Measurements from ENCODE around the gene RUSF1.
A peak's percentile ranks its signal among the peaks of the same experiment; 100 is the strongest.
"Not testable (repeated sequence)": the region's sequence is repeated elsewhere in the genome, so short reads cannot be mapped to it uniquely, and the experiment has no call there.

RUSF1 gene

DNA sequence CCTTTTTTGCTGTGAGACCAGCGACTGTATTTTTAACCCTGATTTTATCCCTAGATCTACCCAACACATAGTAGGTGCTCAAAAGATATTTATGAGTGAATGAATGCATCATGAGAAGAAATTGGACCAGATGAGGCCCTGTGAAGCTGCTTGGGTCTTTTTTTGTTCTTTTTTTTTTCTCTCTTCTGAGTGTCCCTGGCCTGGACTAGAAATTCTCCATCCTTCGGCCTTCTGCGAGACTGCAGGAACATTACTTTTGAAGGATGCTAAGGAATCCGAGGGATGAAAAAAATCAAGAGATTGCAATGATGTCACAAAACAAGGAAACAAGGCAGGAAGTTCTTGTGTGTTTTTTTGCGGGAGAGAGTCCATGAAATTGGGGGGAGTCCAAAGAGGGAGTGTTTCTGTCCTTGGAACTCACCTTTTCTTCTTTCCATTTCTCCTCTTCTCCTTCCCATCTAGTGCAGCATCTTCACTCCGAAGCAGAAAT, 560 bp upstream of the RUSF1 start:
- intact Hi-C loops (cut with DNase I; ENCODE audit: low total_unique reads), result loop anchor here (10.0 kb wide), 1 partner anchor 324 kb away; the partner anchor contains the start of gene FUS

DNA sequence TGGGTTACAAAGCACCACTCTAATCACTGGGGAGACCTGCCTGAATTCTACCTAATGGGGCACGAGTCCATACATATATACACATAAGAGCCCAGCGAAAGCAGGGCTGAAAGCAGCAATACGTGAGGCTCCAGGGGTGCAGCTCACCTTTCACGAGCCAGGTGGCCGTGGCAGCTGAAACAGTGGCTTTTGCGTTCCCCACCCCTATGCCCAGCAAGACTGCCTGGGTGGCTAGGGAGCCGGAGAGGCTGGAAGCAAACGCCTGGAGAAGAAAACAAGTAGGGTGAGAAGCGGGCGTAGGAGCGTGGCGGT, 618 bp downstream of the RUSF1 start:
- Histone ChIP-seq H3K36me3 (peaks cover 0 to 11% (median 0%) of the 10 kb centered on the region in 3 donors), H3K9me3 (no peaks in the 10 kb centered on the region), H3K27me3 (no peaks in the 10 kb centered on the region), H3K27ac (peak overlapping the region; percentile 89 to 92), H3K4me3 (peak overlapping the region; percentile 80 to 94), H3K4me1 (peaks cover 0 to 34% (median 17%) of the 10 kb centered on the region in 4 donors)
- TF ChIP-seq, protein P1, sequence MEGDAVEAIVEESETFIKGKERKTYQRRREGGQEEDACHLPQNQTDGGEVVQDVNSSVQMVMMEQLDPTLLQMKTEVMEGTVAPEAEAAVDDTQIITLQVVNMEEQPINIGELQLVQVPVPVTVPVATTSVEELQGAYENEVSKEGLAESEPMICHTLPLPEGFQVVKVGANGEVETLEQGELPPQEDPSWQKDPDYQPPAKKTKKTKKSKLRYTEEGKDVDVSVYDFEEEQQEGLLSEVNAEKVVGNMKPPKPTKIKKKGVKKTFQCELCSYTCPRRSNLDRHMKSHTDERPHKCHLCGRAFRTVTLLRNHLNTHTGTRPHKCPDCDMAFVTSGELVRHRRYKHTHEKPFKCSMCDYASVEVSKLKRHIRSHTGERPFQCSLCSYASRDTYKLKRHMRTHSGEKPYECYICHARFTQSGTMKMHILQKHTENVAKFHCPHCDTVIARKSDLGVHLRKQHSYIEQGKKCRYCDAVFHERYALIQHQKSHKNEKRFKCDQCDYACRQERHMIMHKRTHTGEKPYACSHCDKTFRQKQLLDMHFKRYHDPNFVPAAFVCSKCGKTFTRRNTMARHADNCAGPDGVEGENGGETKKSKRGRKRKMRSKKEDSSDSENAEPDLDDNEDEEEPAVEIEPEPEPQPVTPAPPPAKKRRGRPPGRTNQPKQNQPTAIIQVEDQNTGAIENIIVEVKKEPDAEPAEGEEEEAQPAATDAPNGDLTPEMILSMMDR (IDR thresholded peaks at IDR 0.05), result no peak
- intact Hi-C loops (cut with DNase I; ENCODE audit: low total_unique reads), result loop anchor here (10.0 kb wide), 1 partner anchor 323 kb away; the partner anchor contains the start of gene FUS
- no peak for DNase-seq

More for the DNA sequence above, 560 bp upstream of the RUSF1 start:
- no peak for DNase-seq
- TF ChIP-seq, protein P1 (IDR thresholded peaks at IDR 0.05), result no peak
- Histone ChIP-seq H3K27ac (peak overlapping the region; percentile 89 to 92), H3K27me3 (no peaks in the 10 kb centered on the region), H3K4me1 (peaks cover 0 to 25% (median 14%) of the 10 kb centered on the region in 4 donors), H3K9me3 (no peaks in the 10 kb centered on the region), H3K4me3 (peak overlapping the region; percentile 80 to 94), H3K36me3 (peaks cover 0 to 11% (median 0%) of the 10 kb centered on the region in 3 donors)

DNA sequence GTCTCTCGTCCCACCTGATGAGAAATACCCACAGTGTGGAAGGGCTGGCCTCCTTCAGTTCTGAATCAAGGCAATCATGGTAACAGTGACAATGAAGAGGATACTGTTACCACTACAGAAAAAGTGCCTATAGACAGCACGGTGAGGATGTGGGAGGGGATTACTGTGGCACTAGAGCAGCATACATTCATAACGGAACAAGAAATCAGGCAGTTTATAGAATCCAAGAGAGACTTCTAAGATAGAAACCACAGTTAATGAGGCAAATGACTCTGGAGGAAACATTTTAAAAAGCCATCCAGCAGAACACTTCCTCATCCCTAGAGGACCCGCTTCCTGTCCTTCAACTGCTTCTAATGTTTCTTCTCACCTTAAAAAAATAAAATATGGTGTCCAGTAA, 2.7 kb downstream of the RUSF1 start:
- peaks cover 0 to 13% (median 0%) of the 10 kb centered on the region in 3 donors for H3K36me3 ChIP-seq
- no peak overlapping the region for H3K4me3 ChIP-seq
- intact Hi-C loops (cut with DNase I; ENCODE audit: low total_unique reads), result loop anchor here (10.0 kb wide), 1 partner anchor 321 kb away; the partner anchor contains the start of gene FUS
- DNase-seq, result no peak
- TF ChIP-seq, protein P1 (IDR thresholded peaks at IDR 0.05), result no peak
- H3K9me3 ChIP-seq, result no peaks in the 10 kb centered on the region
- H3K27me3 ChIP-seq, result no peaks in the 10 kb centered on the region
- H3K27ac ChIP-seq, result no peak overlapping the region
- H3K4me1 ChIP-seq, result peaks cover 0 to 39% (median 18%) of the 10 kb centered on the region in 4 donors

DNA sequence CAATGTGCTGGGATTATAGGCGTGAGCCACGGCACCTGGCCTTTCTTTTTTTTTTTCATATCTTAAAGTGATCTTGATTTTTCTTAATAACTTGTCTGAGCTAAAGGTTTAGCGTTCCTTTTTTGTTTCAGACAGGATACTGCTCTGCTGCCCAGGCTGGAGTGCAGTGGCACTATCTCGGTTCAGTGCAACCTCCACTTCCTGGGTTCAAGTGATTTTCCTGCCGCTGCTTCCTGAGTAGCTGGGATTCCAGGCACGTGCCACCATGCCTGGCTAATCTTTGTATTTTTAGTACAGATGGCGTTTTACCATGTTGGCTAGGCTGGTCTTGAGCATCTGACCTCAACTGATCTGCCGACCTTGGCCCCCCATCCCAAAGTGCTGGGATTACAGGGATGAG, 4.0 kb downstream of the RUSF1 start:
- DNase-seq, result no peak
- peaks cover 5 to 26% (median 6%) of the 10 kb centered on the region in 3 donors for H3K36me3 ChIP-seq
- H3K27me3 ChIP-seq, result no peaks in the 10 kb centered on the region
- H3K4me3 ChIP-seq, result no peak overlapping the region
- peaks cover 0 to 31% (median 16%) of the 10 kb centered on the region in 4 donors for H3K4me1 ChIP-seq
- no peaks in the 10 kb centered on the region for H3K9me3 ChIP-seq
- H3K27ac ChIP-seq, result no peak overlapping the region
- intact Hi-C loops (cut with DNase I; ENCODE audit: low total_unique reads), result loop anchor here (10.0 kb wide), 1 partner anchor 319 kb away; the partner anchor contains the start of gene FUS
- TF ChIP-seq, protein P1 (IDR thresholded peaks at IDR 0.05), result no peak

DNA sequence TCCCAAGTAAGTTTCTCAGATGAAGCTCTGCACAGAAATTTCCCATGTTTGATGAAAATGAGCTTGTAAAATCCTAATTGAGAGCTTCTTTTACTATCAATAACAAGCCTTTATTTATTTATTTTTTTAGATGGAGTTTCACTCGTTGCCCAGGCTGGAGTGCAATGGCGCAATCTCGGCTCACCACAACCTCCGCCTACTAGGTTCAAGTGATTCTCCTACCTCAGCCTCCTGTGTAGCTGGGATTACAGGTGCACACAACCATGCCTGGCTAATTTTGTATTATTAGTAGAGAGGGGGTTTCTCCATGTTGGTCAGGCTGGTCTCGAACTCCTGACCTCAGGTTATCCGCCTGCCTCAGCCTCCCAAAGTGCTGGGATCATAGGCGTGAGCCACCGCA, 4.6 kb downstream of the RUSF1 start:
- H3K27ac ChIP-seq, DNase-seq, H3K4me3 ChIP-seq, H3K27me3 ChIP-seq, H3K9me3 ChIP-seq: not testable (repeated sequence)
- H3K36me3 ChIP-seq, result peaks cover 11 to 33% (median 12%) of the 10 kb centered on the region in 3 donors
- intact Hi-C loops (cut with DNase I; ENCODE audit: low total_unique reads), result loop anchor here (10.0 kb wide), 1 partner anchor 319 kb away; the partner anchor contains the start of gene FUS
- peaks cover 0 to 28% (median 16%) of the 10 kb centered on the region in 4 donors for H3K4me1 ChIP-seq

DNA sequence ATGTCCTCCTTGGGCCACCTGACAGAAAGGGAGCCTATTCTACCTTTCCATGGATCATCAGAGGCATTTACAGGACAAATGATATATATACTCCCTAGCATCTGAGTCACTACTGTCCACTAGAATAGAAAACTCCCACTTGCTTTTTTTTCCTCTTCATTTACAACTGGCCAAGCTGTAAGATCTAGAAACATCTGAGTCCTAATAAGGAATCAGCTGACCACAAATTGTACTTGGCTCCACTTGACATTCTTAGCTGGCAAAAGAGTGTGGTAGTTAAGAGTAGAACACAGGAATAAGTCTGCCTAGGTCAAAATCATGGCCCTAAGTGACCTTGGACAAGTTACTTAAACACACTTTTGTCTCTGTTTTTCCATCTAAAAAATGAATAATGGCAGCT, 5.2 kb downstream of the RUSF1 start:
- H3K9me3 ChIP-seq, result no peaks in the 10 kb centered on the region
- no peak overlapping the region for H3K4me3 ChIP-seq
- peaks cover 16 to 38% (median 17%) of the 10 kb centered on the region in 3 donors for H3K36me3 ChIP-seq
- H3K27ac ChIP-seq, result no peak overlapping the region
- no peaks in the 10 kb centered on the region for H3K27me3 ChIP-seq
- DNase-seq, result no peak
- intact Hi-C loops (cut with DNase I; ENCODE audit: low total_unique reads), result loop anchor here (10.0 kb wide), 1 partner anchor 318 kb away; the partner anchor contains the start of gene FUS
- TF ChIP-seq, protein P1 (IDR thresholded peaks at IDR 0.05), result no peak
- H3K4me1 ChIP-seq, result peaks cover 0 to 28% (median 16%) of the 10 kb centered on the region in 4 donors

Measured in tibial artery (tissue), 4 donors.